Neuronal stem cell (in vitro differentiated cells): ENCODE data around the gene LNX2.

Experiments used
- DNase-seq: peaks from one replicate; pipeline ENCODE4 v3.0.0-alpha.2; 2013; ENCODE audit warnings: low spot score
- H2AFZ ChIP-seq: one replicate; pipeline ENCODE4 v1.6.1; 2013; ENCODE audit warnings: mild to moderate bottlenecking, low read length, inconsistent platforms
- H2AK5ac ChIP-seq: 2 replicates; pipeline ENCODE4 v1.6.1; 2013; ENCODE audit warnings: low read depth, mild to moderate bottlenecking, inconsistent platforms, low read length, moderate library complexity, mixed read lengths
- H2BK120ac ChIP-seq: 2 replicates; pipeline ENCODE4 v1.6.1; 2013; ENCODE audit warnings: low read depth, mild to moderate bottlenecking, inconsistent platforms, low read length, moderate library complexity, mixed read lengths
- H2BK12ac ChIP-seq: one replicate; pipeline ENCODE4 v1.6.1; 2013; ENCODE audit warnings: low read length, inconsistent platforms
- H2BK15ac ChIP-seq: 2 replicates; pipeline ENCODE4 v1.6.1; 2013; ENCODE audit warnings: mild to moderate bottlenecking, low read length, inconsistent platforms, mixed read lengths
- H2BK5ac ChIP-seq: one replicate; pipeline ENCODE4 v1.6.1; 2013; ENCODE audit warnings: inconsistent platforms, mild to moderate bottlenecking, low read length, moderate library complexity
- H3K14ac ChIP-seq: one replicate; pipeline ENCODE4 v1.6.1; 2013; ENCODE audit warnings: low read length, inconsistent platforms
- H3K18ac ChIP-seq: 2 replicates; pipeline ENCODE4 v1.6.1; 2013; ENCODE audit warnings: low read length, inconsistent platforms
- H3K23ac ChIP-seq: 2 replicates; pipeline ENCODE4 v1.6.1; 2013; ENCODE audit warnings: low read depth, mild to moderate bottlenecking, mixed read lengths, low read length, inconsistent platforms; ENCODE audit not compliant: poor library complexity
- H3K27ac ChIP-seq: replicated peaks from 3 replicates; pipeline ENCODE4 v1.5.1; 2013; ENCODE audit warnings: low read length, inconsistent platforms
- H3K27me3 ChIP-seq, 3 experiments: 2 replicates each; pipeline ENCODE4 v1.6.1; 2013; ENCODE audit warnings: low read length in 3 of 3, mild to moderate bottlenecking in 2 of 3, inconsistent platforms in 1 of 3, low read depth in 1 of 3, mixed read lengths in 1 of 3, moderate library complexity in 1 of 3; ENCODE audit not compliant: control insufficient read depth in 3 of 3, insufficient read depth in 3 of 3
- H3K36me3 ChIP-seq, 2 donors: replicated peaks in 1 of 2; 2 replicates each; pipeline ENCODE4 v1.6.1; 2013; ENCODE audit warnings: low read length in 2 of 2; ENCODE audit not compliant: control insufficient read depth in 2 of 2, insufficient read depth in 2 of 2
- H3K4ac ChIP-seq: 2 replicates; pipeline ENCODE4 v1.6.1; 2013; ENCODE audit warnings: inconsistent platforms, mild to moderate bottlenecking, low read length, moderate library complexity
- H3K4me1 ChIP-seq, 2 donors: 1 replicate in 1 of 2; 2 replicates in 1 of 2; pipeline ENCODE4 v1.6.1; 2013; ENCODE audit warnings: low read length in 2 of 2, low read depth in 1 of 2; ENCODE audit not compliant: control insufficient read depth in 2 of 2, insufficient read depth in 1 of 2
- H3K4me2 ChIP-seq: one replicate; pipeline ENCODE4 v1.6.1; 2013; ENCODE audit warnings: mild to moderate bottlenecking, low read length, inconsistent platforms; ENCODE audit not compliant: insufficient read depth, poor library complexity, severe bottlenecking
- H3K4me3 ChIP-seq, 2 donors: 2 replicates each; pipeline ENCODE4 v1.5.1; 2013; ENCODE audit warnings: low read length in 2 of 2, mild to moderate bottlenecking in 2 of 2, inconsistent platforms in 1 of 2, moderate library complexity in 1 of 2
- H3K79me1 ChIP-seq: one replicate; pipeline ENCODE4 v1.6.1; 2013; ENCODE audit warnings: low read depth, mild to moderate bottlenecking, inconsistent platforms, low read length, moderate library complexity
- H3K9ac ChIP-seq: one replicate; pipeline ENCODE4 v1.6.1; 2013; ENCODE audit warnings: mild to moderate bottlenecking, low read depth, low read length, inconsistent platforms; ENCODE audit not compliant: poor library complexity
- H3K9me3 ChIP-seq, 2 donors: replicated peaks in 1 of 2; 2 replicates each; pipeline versions ENCODE3 to v1.6.1; 2013; ENCODE audit warnings: low read length in 2 of 2, mild to moderate bottlenecking in 2 of 2, inconsistent platforms in 1 of 2, low read depth in 1 of 2, mixed read lengths in 1 of 2, moderate library complexity in 1 of 2; ENCODE audit not compliant: control insufficient read depth in 2 of 2, insufficient read depth in 1 of 2
- H4K8ac ChIP-seq: one replicate; pipeline ENCODE4 v1.6.1; 2013; ENCODE audit warnings: low read depth, mild to moderate bottlenecking, inconsistent platforms, low read length, moderate library complexity
- H4K91ac ChIP-seq: one replicate; pipeline ENCODE4 v1.6.1; 2013; ENCODE audit warnings: low read length, low read depth, mild to moderate bottlenecking, inconsistent platforms; ENCODE audit not compliant: poor library complexity
- WGBS, 2 donors: extraction: QIAGEN DNeasy Blood & Tissue Kit; methylation state at CpG; one replicate each; pipeline ENCODE4 v1.1.7; 2013; ENCODE audit warnings: missing lambda C conversion rate in 2 of 2, mixed read lengths in 1 of 2; ENCODE audit not compliant: insufficient read length in 2 of 2, insufficient replicate concordance in 1 of 2; ENCODE audit errors: extremely low coverage in 2 of 2; 5-methylcytosine and 5-hydroxymethylcytosine counted together

The LNX2 gene

DNA sequence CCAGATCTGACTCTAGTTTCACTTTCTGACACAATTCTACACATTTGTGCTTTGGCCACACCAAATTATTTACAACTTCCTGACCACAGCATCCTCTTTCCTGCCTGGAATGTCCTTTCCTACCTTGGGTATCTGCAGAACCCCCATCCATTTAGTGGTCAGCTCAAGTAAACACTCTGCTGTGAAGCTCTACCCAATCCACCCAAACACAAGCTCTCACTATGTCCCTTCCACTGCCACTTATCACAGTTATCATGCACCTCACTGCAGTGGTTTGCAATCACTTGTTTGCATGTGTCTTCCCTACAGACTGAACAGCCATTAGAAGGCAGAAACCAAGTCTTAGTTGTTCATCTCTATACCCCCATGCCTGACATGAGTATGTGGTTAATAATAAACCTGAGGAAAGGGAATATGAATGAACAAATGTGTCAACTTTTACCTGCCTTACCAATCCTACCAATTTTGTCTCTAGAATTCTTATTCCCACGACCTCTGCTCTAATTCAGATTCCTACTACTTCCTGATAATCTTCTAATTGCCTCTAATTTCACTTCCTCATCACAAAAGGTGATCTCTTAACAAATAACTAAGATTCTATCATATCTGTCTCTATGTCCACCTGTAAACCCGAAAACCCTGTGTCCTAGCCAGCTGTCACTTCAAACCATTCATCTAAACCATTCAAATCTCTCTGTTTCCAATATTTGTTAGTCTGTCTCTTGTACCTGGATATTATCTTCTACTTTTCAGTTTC, 25.1 kb downstream of the LNX2 start:
- Histone ChIP-seq H2BK120ac (no peak overlapping the region), H4K91ac (no peak overlapping the region), H3K4ac (no peak overlapping the region), H3K27me3 (no peaks in the 10 kb centered on the region), H3K9me3 (no peaks in the 10 kb centered on the region), H3K18ac (no peak overlapping the region), H3K14ac (no peak overlapping the region), H2BK12ac (no peak overlapping the region), H3K79me1 (no peaks in the 10 kb centered on the region), H2AK5ac (no peak overlapping the region), H3K9ac (no peak overlapping the region), H2AFZ (no peak overlapping the region), H3K27ac (no peak overlapping the region), H3K4me1 (peaks cover 0 to 5% of the 10 kb centered on the region in 2 donors), H3K4me3 (no peak overlapping the region), H4K8ac (no peak overlapping the region), H2BK5ac (no peak overlapping the region), H3K36me3 (no peaks in the 10 kb centered on the region), H3K4me2 (no peak overlapping the region), H3K23ac (no peak overlapping the region), H2BK15ac (no peak overlapping the region)
- no CpG with 5 or more reads among the region's 2 CpGs for WGBS, 2 donors
- DNase-seq: no peak

DNA sequence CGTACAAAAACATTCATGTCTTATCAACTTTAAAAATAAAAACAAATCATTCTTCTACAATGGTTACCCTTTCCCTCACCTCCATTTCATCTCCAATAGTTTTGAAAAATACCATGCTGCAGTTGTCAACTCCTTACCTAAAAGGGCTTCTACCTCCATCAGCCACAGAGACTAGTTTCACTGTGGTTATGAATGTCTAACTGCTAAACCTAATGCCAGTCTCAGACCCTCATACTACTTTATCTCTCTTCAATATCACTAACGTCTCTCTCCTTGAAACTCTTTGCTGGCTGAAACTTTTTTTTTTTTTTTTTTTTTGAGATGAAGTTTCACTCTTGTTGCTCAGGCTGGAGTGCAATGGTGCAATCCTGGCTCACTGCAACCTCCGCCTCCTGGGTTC, 27.1 kb downstream of the LNX2 start:
- 98 to 100% methylated on average over 1 to 2 of the region's 3 CpGs for WGBS, 2 donors

DNA sequence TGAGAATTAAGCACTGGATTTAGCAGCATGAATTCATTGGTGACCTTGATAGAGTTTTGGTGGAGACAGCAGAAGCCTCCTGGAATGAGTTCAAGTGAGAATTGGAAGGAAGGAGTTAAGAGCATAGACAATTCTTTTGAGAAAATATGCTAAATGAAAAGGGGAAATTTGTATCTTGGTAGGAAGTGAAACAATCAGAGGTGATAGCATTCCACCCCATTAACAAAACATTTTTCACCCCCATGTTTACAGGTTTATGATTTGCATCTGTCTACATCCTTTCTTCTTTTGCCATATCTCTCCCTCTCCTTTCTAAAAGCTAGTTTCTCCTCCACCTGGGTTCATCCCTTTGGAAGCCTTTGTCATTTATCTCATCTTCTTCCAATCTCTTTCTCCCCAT, 27.5 kb downstream of the LNX2 start:
- Histone ChIP-seq H3K14ac (no peak overlapping the region), H4K8ac (no peak overlapping the region), H2BK12ac (no peak overlapping the region), H3K18ac (no peak overlapping the region), H2AK5ac (no peak overlapping the region), H3K27ac (no peak overlapping the region), H3K4me2 (no peak overlapping the region), H3K4me1 (no peaks in the 10 kb centered on the region), H2AFZ (no peak overlapping the region), H2BK15ac (no peak overlapping the region), H3K9ac (no peak overlapping the region), H4K91ac (no peak overlapping the region), H3K4ac (no peak overlapping the region), H3K4me3 (no peak overlapping the region), H3K9me3 (no peaks in the 10 kb centered on the region), H2BK5ac (no peak overlapping the region), H3K27me3 (no peaks in the 10 kb centered on the region), H3K23ac (no peak overlapping the region), H3K79me1 (no peaks in the 10 kb centered on the region), H3K36me3 (no peaks in the 10 kb centered on the region), H2BK120ac (no peak overlapping the region)
- DNase-seq: no peak

More for the DNA sequence above, 27.1 kb downstream of the LNX2 start:
- no peak overlapping the region for H2AFZ ChIP-seq
- DNase-seq: no peak
- H3K9me3 ChIP-seq: no peaks in the 10 kb centered on the region
- no peak overlapping the region for H3K4me2 ChIP-seq
- H2BK5ac ChIP-seq: no peak overlapping the region
- no peak overlapping the region for H3K18ac ChIP-seq
- H2BK120ac ChIP-seq: no peak overlapping the region
- H3K27me3 ChIP-seq: no peaks in the 10 kb centered on the region
- H3K9ac ChIP-seq: no peak overlapping the region
- H3K4me3 ChIP-seq: no peak overlapping the region
- H2BK15ac ChIP-seq: no peak overlapping the region
- H3K79me1 ChIP-seq: no peaks in the 10 kb centered on the region
- H4K8ac ChIP-seq: no peak overlapping the region
- H2BK12ac ChIP-seq: no peak overlapping the region
- H3K36me3 ChIP-seq: no peaks in the 10 kb centered on the region
- no peak overlapping the region for H2AK5ac ChIP-seq
- H3K4me1 ChIP-seq: no peaks in the 10 kb centered on the region
- H3K14ac ChIP-seq: no peak overlapping the region
- no peak overlapping the region for H3K23ac ChIP-seq
- H4K91ac ChIP-seq: no peak overlapping the region
- no peak overlapping the region for H3K4ac ChIP-seq
- no peak overlapping the region for H3K27ac ChIP-seq

- Histone ChIP-seq H4K91ac (no peak overlapping the region), H3K4me2 (no peak overlapping the region), H3K27ac (no peak overlapping the region), H3K4me1 (peaks cover 2 to 4% of the 10 kb centered on the region in 2 donors), H2AK5ac (no peak overlapping the region), H3K79me1 (peaks cover under 1% of the 10 kb centered on the region), H3K9me3 (no peaks in the 10 kb centered on the region), H2BK5ac (no peak overlapping the region), H3K9ac (no peak overlapping the region), H2BK15ac (no peak overlapping the region), H3K14ac (no peak overlapping the region), H3K18ac (no peak overlapping the region), H2AFZ (no peak overlapping the region), H3K4me3 (no peak overlapping the region), H3K23ac (no peak overlapping the region), H2BK12ac (no peak overlapping the region), H2BK120ac (no peak overlapping the region), H4K8ac (no peak overlapping the region), H3K4ac (no peak overlapping the region), H3K36me3 (no peaks in the 10 kb centered on the region), H3K27me3 (no peaks in the 10 kb centered on the region)
- WGBS, 2 donors: no CpG with 5 or more reads among the region's 1 CpG
- no peak for DNase-seq
Measured at GRCh38 chr13:27588405-27588804, 31.9 kb downstream of the LNX2 start.
